ENCODE results near the gene SST. TPM values are rescaled to one million over a fixed set of nuclear protein-coding genes. Genes with fewer than 3 reads are reported as not detected.
A peak's percentile ranks its signal among the peaks of the same experiment; 100 is the strongest.

Gene SST
- total and polyA plus RNA-seq, 2 of the 13 experiments (the other 11 are each of a cell fraction or from before 2014, with no cell fraction given) = not detected

DNA sequence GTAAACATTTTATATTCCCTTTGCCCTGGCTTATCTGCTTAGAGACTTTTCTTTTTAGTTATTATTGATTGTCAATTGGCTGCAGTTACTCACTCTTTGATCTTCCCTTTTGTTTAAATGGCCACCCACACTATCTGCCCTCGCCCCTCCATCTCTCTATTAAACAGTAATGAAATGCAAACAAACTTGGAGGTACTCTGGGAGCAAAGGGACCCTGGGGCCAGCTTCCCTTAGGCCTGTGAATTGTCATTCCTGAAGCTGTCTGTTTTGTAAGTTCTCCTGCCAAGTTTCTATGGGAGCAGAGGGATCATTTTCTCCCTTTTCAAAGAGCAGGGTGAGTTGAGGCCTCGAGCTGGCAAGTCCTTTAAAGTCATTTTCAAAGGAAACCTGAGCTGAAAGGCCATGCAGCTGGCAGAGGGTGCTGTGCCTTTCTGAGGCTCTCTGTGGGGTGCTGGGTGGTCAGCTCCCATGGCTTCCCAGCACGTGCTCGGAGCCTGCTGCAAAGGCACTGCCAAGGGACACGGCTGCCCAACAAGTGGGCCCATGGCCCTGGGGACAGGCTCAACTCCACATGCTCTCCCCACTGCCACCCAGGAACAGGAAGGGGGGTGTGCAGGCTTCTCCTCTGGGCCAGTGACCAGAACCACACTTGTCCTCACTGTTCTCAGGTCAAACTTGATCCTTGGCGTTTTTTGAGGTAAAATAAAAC, 49.6 kb upstream of the SST start (continued):
- TF ChIP-seq ZNF547 (CRISPR knock-in tag; IDR thresholded peaks at IDR 0.05) (no peak), SMYD3 (CRISPR knock-in tag; IDR thresholded peaks at IDR 0.05) (no peak), CC2D1A (CRISPR knock-in tag; IDR thresholded peaks at IDR 0.05) (no peak), HHEX (CRISPR knock-in tag; IDR thresholded peaks at IDR 0.05) (peak; percentile 59; the same call in 1 of the 2 replicates), RARG (CRISPR knock-in tag; IDR thresholded peaks at IDR 0.05; ENCODE audit: low read depth) (no peak), RXRB (CRISPR knock-in tag; IDR thresholded peaks at IDR 0.05; ENCODE audit: borderline replicate concordance) (peak; percentile 76), XRCC5 (optimal IDR thresholded peaks at IDR 0.05; ENCODE audit: low read length) (peak; percentile 45), PHF20 (CRISPR knock-in tag; IDR thresholded peaks at IDR 0.05) (no peak), ZNF543 (CRISPR knock-in tag; IDR thresholded peaks at IDR 0.05) (peak; percentile 91), ZNF430 (CRISPR knock-in tag; IDR thresholded peaks at IDR 0.05) (0 out of 2 replicates have a peak, but pooled peaks have one; percentile 73), IKZF1 (IDR thresholded peaks at IDR 0.05) (no peak)
- TF ChIP-seq, protein P1, sequence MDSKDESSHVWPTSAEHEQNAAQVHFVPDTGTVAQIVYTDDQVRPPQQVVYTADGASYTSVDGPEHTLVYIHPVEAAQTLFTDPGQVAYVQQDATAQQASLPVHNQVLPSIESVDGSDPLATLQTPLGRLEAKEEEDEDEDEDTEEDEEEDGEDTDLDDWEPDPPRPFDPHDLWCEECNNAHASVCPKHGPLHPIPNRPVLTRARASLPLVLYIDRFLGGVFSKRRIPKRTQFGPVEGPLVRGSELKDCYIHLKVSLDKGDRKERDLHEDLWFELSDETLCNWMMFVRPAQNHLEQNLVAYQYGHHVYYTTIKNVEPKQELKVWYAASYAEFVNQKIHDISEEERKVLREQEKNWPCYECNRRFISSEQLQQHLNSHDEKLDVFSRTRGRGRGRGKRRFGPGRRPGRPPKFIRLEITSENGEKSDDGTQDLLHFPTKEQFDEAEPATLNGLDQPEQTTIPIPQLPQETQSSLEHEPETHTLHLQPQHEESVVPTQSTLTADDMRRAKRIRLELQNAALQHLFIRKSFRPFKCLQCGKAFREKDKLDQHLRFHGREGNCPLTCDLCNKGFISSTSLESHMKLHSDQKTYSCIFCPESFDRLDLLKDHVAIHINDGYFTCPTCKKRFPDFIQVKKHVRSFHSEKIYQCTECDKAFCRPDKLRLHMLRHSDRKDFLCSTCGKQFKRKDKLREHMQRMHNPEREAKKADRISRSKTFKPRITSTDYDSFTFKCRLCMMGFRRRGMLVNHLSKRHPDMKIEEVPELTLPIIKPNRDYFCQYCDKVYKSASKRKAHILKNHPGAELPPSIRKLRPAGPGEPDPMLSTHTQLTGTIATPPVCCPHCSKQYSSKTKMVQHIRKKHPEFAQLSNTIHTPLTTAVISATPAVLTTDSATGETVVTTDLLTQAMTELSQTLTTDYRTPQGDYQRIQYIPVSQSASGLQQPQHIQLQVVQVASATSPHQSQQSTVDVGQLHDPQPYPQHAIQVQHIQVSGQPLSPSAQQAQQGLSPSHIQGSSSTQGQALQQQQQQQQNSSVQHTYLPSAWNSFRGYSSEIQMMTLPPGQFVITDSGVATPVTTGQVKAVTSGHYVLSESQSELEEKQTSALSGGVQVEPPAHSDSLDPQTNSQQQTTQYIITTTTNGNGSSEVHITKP (CRISPR knock-in tag; IDR thresholded peaks at IDR 0.05; ENCODE audit: low read depth) = peak; percentile 26; the same call in 1 of the 2 replicates
- TF ChIP-seq, protein P2, sequence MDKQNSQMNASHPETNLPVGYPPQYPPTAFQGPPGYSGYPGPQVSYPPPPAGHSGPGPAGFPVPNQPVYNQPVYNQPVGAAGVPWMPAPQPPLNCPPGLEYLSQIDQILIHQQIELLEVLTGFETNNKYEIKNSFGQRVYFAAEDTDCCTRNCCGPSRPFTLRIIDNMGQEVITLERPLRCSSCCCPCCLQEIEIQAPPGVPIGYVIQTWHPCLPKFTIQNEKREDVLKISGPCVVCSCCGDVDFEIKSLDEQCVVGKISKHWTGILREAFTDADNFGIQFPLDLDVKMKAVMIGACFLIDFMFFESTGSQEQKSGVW (CRISPR knock-in tag; IDR thresholded peaks at IDR 0.05; ENCODE audit: borderline replicate concordance) = no peak
- TF ChIP-seq, protein P3, sequence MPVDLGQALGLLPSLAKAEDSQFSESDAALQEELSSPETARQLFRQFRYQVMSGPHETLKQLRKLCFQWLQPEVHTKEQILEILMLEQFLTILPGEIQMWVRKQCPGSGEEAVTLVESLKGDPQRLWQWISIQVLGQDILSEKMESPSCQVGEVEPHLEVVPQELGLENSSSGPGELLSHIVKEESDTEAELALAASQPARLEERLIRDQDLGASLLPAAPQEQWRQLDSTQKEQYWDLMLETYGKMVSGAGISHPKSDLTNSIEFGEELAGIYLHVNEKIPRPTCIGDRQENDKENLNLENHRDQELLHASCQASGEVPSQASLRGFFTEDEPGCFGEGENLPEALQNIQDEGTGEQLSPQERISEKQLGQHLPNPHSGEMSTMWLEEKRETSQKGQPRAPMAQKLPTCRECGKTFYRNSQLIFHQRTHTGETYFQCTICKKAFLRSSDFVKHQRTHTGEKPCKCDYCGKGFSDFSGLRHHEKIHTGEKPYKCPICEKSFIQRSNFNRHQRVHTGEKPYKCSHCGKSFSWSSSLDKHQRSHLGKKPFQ (CRISPR knock-in tag; IDR thresholded peaks at IDR 0.05; ENCODE audit: insufficient replicate concordance) = peak; percentile 21
- TF ChIP-seq, protein P4, sequence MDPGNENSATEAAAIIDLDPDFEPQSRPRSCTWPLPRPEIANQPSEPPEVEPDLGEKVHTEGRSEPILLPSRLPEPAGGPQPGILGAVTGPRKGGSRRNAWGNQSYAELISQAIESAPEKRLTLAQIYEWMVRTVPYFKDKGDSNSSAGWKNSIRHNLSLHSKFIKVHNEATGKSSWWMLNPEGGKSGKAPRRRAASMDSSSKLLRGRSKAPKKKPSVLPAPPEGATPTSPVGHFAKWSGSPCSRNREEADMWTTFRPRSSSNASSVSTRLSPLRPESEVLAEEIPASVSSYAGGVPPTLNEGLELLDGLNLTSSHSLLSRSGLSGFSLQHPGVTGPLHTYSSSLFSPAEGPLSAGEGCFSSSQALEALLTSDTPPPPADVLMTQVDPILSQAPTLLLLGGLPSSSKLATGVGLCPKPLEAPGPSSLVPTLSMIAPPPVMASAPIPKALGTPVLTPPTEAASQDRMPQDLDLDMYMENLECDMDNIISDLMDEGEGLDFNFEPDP (CRISPR knock-in tag; conservative IDR thresholded peaks at IDR 0.05) = 0 out of 2 replicates have a peak, but pooled peaks have one; percentile 80
- TF ChIP-seq, protein P5, sequence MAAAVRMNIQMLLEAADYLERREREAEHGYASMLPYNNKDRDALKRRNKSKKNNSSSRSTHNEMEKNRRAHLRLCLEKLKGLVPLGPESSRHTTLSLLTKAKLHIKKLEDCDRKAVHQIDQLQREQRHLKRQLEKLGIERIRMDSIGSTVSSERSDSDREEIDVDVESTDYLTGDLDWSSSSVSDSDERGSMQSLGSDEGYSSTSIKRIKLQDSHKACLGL (CRISPR knock-in tag; IDR thresholded peaks at IDR 0.05) = peak; percentile 58; the same call in 1 of the 2 replicates
- TF ChIP-seq, protein P6, sequence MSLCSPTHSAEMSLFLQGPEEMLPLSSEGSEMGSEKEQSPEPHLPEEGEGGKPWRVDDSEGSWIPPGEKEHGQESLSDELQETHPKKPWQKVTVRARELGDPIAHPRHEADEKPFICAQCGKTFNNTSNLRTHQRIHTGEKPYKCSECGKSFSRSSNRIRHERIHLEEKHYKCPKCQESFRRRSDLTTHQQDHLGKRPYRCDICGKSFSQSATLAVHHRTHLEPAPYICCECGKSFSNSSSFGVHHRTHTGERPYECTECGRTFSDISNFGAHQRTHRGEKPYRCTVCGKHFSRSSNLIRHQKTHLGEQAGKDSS (CRISPR knock-in tag; IDR thresholded peaks at IDR 0.05; ENCODE audit: borderline replicate concordance, low read depth) = 0 out of 2 replicates have a peak, but pooled peaks have one; percentile 56
- TF ChIP-seq, protein P7, sequence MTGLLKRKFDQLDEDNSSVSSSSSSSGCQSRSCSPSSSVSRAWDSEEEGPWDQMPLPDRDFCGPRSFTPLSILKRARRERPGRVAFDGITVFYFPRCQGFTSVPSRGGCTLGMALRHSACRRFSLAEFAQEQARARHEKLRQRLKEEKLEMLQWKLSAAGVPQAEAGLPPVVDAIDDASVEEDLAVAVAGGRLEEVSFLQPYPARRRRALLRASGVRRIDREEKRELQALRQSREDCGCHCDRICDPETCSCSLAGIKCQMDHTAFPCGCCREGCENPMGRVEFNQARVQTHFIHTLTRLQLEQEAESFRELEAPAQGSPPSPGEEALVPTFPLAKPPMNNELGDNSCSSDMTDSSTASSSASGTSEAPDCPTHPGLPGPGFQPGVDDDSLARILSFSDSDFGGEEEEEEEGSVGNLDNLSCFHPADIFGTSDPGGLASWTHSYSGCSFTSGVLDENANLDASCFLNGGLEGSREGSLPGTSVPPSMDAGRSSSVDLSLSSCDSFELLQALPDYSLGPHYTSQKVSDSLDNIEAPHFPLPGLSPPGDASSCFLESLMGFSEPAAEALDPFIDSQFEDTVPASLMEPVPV (CRISPR knock-in tag; IDR thresholded peaks at IDR 0.05) = 0 out of 2 replicates have a peak, but pooled peaks have one; percentile 43

Data from HepG2 (cell line).